ENCODE data around the gene DDX5. TPM values are rescaled to one million over a fixed set of nuclear protein-coding genes. Genes with fewer than 3 reads are reported as not detected.

DDX5 gene
- total and polyA plus RNA-seq, 2 donors (not counting 3 experiments of a cell fraction or from before 2014, with no cell fraction given), result 1,027 to 2,040 TPM

DNA sequence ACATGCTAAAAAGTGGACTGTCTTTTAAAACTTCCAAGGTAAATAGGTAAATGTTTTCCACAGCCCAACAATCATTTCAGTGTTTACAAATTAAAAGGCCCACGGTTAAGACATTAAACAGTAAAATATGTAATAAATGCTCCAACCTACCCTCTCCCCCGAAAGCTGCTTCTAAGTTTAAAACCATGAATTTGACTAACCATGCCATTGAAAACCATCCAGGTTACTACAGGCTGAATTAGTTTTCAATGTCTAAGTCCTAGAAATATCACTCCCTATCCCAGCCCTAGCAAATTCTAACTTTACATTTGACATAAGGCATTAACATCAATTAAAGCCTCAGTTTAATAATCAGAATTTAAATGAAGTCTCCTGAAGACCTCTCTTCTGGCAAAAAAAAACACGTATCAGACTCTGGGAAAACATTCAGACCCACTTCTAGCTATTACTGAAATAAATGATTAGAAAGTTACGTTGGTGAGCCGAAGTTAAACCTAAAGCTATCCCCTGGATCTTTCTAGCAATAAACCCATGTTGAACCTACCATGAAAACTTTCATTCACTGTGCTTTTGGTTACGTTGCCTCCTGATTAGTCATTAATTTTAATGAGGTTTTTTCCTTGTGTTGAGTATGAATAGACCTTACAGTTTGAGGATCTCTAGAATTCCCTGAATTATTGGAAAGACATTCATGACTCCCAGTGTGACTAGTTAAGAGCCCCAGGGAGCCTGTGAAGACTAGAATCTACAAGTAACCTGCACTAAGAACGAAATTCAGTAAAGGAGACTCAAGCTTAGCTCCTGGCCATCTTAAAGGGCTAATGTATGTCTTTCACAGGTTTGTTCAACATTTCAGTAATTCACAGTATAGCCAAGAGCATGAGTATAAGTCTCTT is 7.5 kb downstream of the DDX5 start:
- intact Hi-C loops (cut with micrococcal nuclease), result loop anchor here (5.0 kb wide), 1 partner anchor 171 kb away; no protein-coding TSS in a partner anchor
- BruUV-seq (replicated peaks), result no TSS peak
- Histone ChIP-seq H3K9ac (replicated peaks; ENCODE audit: extremely low read depth, insufficient read depth, low read length) (no peak overlapping the region), H3K9me3 (replicated peaks; ENCODE audit: control insufficient read depth, insufficient read depth, low read length) (no peaks in the 10 kb centered on the region), H4K20me1 (replicated peaks; ENCODE audit: control insufficient read depth, extremely low read depth, insufficient read depth, low read length) (peaks cover 28% of the 10 kb centered on the region), H3K4me3 (replicated peaks in 1 of 3; ENCODE audit: insufficient read depth in 1 of 3, low read depth in 1 of 3, low read length in 3 of 3) (no peak overlapping the region), H3K9me1 (replicated peaks; ENCODE audit: control insufficient read depth, extremely low read depth, insufficient read depth, low read length) (no peaks in the 10 kb centered on the region), H2AFZ (ENCODE audit: low read depth, low read length) (no peak overlapping the region), H3K27me3 (ENCODE audit: control insufficient read depth in 2 of 2, insufficient read depth in 2 of 2, low read length in 2 of 2) (no peaks in the 10 kb centered on the region), H3K4me2 (ENCODE audit: insufficient read depth, low read length) (peak overlapping the region; percentile 84), H3K27ac (ENCODE audit: insufficient read depth, low read depth, low read length) (no peak overlapping the region), H3K36me3 (ENCODE audit: control insufficient read depth in 2 of 2, extremely low read depth in 1 of 2, insufficient read depth in 2 of 2, low read length in 2 of 2) (peaks cover 41 to 56% of the 10 kb centered on the region in 2 experiments), H3K4me1 (ENCODE audit: control insufficient read depth, extremely low read depth, insufficient read depth, low read length) (peaks cover 66% of the 10 kb centered on the region), H3K79me2 (ENCODE audit: control insufficient read depth, insufficient read depth, low read length) (peaks cover 61% of the 10 kb centered on the region)
- TF ChIP-seq POLR2A (IDR thresholded peaks at IDR 0.05; ENCODE audit: low read depth, low read length) (peak; percentile 58), JUN (IDR thresholded peaks at IDR 0.05; ENCODE audit: borderline replicate concordance, insufficient read depth, insufficient read length, low read depth) (no peak), POLR2AphosphoS5 (IDR thresholded peaks at IDR 0.05; ENCODE audit: insufficient read depth, low read depth, low read length) (peak; percentile 45)
- ChIA-PET POLR2A (no interaction called here), CTCF (interaction anchor here (4.5 kb wide), 1 partner anchor 79 kb away, joined by 39 read pairs; no protein-coding TSS in a partner anchor)
- no peak for DNase-seq (ENCODE audit: low read depth, low spot score)
- dilution Hi-C loops (cut with MboI; ENCODE audit: extremely low pct_ligation_motif_present, low sequenced_read_pairs), result no loop called here
- no peak for FAIRE-seq

DNA sequence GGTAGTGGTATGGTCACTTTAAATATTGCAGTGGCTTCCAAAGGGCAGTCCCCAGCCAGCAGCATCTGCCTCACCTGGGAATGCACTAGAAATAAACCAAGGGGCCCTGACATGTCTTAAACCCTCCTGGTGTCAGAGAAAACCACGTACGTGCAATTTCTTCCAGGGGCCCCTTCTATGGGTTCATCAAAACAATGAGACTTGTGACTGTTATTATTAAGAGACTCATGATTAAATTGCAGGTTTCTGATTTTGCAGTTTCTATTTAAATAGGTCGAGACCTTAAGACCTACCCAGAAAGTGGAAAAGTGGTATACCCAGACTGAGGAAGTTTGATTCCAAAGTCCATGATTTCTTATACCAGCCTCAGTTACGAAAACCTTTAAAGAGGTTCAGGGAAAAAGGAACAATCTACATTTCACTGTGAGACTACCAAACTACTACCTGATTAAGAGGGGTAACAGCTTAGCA is 8.5 kb downstream of the DDX5 start:
- dilution Hi-C loops (cut with MboI; ENCODE audit: extremely low pct_ligation_motif_present, low sequenced_read_pairs) (no loop called here), intact Hi-C loops (cut with micrococcal nuclease) (loop anchor here (1.0 to 5.0 kb wide), 2 partner anchors 8 to 170 kb away; no protein-coding TSS in a partner anchor)
- Histone ChIP-seq H3K36me3 (ENCODE audit: control insufficient read depth in 2 of 2, extremely low read depth in 1 of 2, insufficient read depth in 2 of 2, low read length in 2 of 2) (peaks cover 35 to 49% of the 10 kb centered on the region in 2 experiments), H2AFZ (ENCODE audit: low read depth, low read length) (no peak overlapping the region), H3K9me3 (replicated peaks; ENCODE audit: control insufficient read depth, insufficient read depth, low read length) (no peaks in the 10 kb centered on the region), H4K20me1 (replicated peaks; ENCODE audit: control insufficient read depth, extremely low read depth, insufficient read depth, low read length) (peaks cover 21% of the 10 kb centered on the region), H3K4me2 (ENCODE audit: insufficient read depth, low read length) (peak overlapping the region; percentile 84), H3K4me1 (ENCODE audit: control insufficient read depth, extremely low read depth, insufficient read depth, low read length) (peaks cover 56% of the 10 kb centered on the region), H3K27ac (ENCODE audit: insufficient read depth, low read depth, low read length) (peak overlapping the region; percentile 73), H3K79me2 (ENCODE audit: control insufficient read depth, insufficient read depth, low read length) (peaks cover 51% of the 10 kb centered on the region), H3K4me3 (replicated peaks in 1 of 3; ENCODE audit: insufficient read depth in 1 of 3, low read depth in 1 of 3, low read length in 3 of 3) (peak overlapping the region in 2 of 3 experiments; percentile 54 to 66), H3K27me3 (ENCODE audit: control insufficient read depth in 2 of 2, insufficient read depth in 2 of 2, low read length in 2 of 2) (no peaks in the 10 kb centered on the region), H3K9me1 (replicated peaks; ENCODE audit: control insufficient read depth, extremely low read depth, insufficient read depth, low read length) (no peaks in the 10 kb centered on the region), H3K9ac (replicated peaks; ENCODE audit: extremely low read depth, insufficient read depth, low read length) (peak overlapping the region; percentile 32)
- ChIA-PET CTCF (interaction anchor here (1.1 to 4.5 kb wide), 2 partner anchors 9 to 78 kb away, joined by 4 to 39 read pairs; partner anchors contain the start of genes CEP95 and DDX5), POLR2A (interaction anchor here (1.7 to 2.1 kb wide), 2 partner anchors 9 to 77 kb away, joined by 8 to 37 read pairs; partner anchors contain the start of genes CEP95 and DDX5)
- DNase-seq (ENCODE audit: low read depth, low spot score), result no peak
- no peak for FAIRE-seq
- no peak for TF ChIP-seq POLR2A (IDR thresholded peaks at IDR 0.05; ENCODE audit: low read depth, low read length)
- TF ChIP-seq FOS (IDR thresholded peaks at IDR 0.05; ENCODE audit: borderline replicate concordance, insufficient read depth, low read length), result no peak
- TF ChIP-seq, protein P1, sequence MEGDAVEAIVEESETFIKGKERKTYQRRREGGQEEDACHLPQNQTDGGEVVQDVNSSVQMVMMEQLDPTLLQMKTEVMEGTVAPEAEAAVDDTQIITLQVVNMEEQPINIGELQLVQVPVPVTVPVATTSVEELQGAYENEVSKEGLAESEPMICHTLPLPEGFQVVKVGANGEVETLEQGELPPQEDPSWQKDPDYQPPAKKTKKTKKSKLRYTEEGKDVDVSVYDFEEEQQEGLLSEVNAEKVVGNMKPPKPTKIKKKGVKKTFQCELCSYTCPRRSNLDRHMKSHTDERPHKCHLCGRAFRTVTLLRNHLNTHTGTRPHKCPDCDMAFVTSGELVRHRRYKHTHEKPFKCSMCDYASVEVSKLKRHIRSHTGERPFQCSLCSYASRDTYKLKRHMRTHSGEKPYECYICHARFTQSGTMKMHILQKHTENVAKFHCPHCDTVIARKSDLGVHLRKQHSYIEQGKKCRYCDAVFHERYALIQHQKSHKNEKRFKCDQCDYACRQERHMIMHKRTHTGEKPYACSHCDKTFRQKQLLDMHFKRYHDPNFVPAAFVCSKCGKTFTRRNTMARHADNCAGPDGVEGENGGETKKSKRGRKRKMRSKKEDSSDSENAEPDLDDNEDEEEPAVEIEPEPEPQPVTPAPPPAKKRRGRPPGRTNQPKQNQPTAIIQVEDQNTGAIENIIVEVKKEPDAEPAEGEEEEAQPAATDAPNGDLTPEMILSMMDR (IDR thresholded peaks at IDR 0.05; ENCODE audit: extremely low read depth in 1 of 2, insufficient read depth in 1 of 2, low read depth in 1 of 2, low read length in 2 of 2), result no peak
- no peak for TF ChIP-seq JUN (IDR thresholded peaks at IDR 0.05; ENCODE audit: borderline replicate concordance, insufficient read depth, insufficient read length, low read depth)
- TF ChIP-seq GATA2 (IDR thresholded peaks at IDR 0.05; ENCODE audit: insufficient read depth, insufficient read length, low read depth, low read length), result no peak
- TF ChIP-seq, protein P2, sequence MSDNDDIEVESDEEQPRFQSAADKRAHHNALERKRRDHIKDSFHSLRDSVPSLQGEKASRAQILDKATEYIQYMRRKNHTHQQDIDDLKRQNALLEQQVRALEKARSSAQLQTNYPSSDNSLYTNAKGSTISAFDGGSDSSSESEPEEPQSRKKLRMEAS (IDR thresholded peaks at IDR 0.05; ENCODE audit: insufficient read depth, insufficient read length), result no peak
- TF ChIP-seq MYC (IDR thresholded peaks at IDR 0.05; ENCODE audit: low read depth, low read length), result no peak
- TF ChIP-seq POLR2AphosphoS5 (IDR thresholded peaks at IDR 0.05; ENCODE audit: insufficient read depth, low read depth, low read length), result no peak
- no peak for TF ChIP-seq EZH2 (IDR thresholded peaks at IDR 0.05; ENCODE audit: borderline replicate concordance, low read depth, low read length, severe bottlenecking)
- BruUV-seq (replicated peaks), result no TSS peak

All from endothelial cell of umbilical vein (primary cell).